Common myeloid progenitor, CD34-positive (primary cell): Measurements from ENCODE around the gene TMCO2. TPM values are rescaled to one million over a fixed set of nuclear protein-coding genes. Genes with fewer than 3 reads are reported as not detected.
A peak's percentile ranks its signal among the peaks of the same experiment; 100 is the strongest.
"Not testable (repeated sequence)": the region's sequence is repeated elsewhere in the genome, so short reads cannot be mapped to it uniquely, and the experiment has no call there.

Experiments
- CTCF ChIA-PET: fragments of 350-600 bp; sonication (Branson Sonifier 250); formaldehyde crosslinking; loops from one replicate; lab custom pipeline; 2021; ENCODE audit warnings: antibody characterized with exemption; lab: Charles Lee
- POLR2A ChIA-PET: fragments of 350-600 bp; sonication (Branson Sonifier 250); formaldehyde crosslinking; loops from one replicate; lab custom pipeline; 2021; ENCODE audit warnings: antibody characterized with exemption; lab: Charles Lee
- DNase-seq, 3 donors: peaks; one replicate each; pipeline versions ENCODE4 v3.0.0 to v3.0.0-alpha.2; 2013
- H3K27ac ChIP-seq, 2 experiments: 1 replicate in 1 of 2; 2 replicates in 1 of 2; pipeline ENCODE4 v1.7.0; 2013; ENCODE audit warnings: inconsistent platforms in 2 of 2, low read length in 2 of 2, mild to moderate bottlenecking in 2 of 2, low read depth in 1 of 2, moderate library complexity in 1 of 2; ENCODE audit not compliant: severe bottlenecking in 2 of 2, insufficient read depth in 1 of 2, poor library complexity in 1 of 2
- H3K27me3 ChIP-seq, 5 experiments: replicated peaks in 2 of 5; 1 replicate in 3 of 5; 2 replicates in 2 of 5; pipeline versions ENCODE4 v1.6.1 to v1.7.0; 2013; ENCODE audit warnings: low read length in 4 of 5, mild to moderate bottlenecking in 2 of 5, moderate library complexity in 2 of 5, inconsistent platforms in 1 of 5; ENCODE audit not compliant: insufficient read depth in 5 of 5, control insufficient read depth in 4 of 5
- H3K36me3 ChIP-seq, 4 experiments: 1 replicate in 2 of 4; 2 replicates in 2 of 4; pipeline versions ENCODE4 v1.6.1 to v1.7.0; 2013; ENCODE audit warnings: low read length in 3 of 4, control low read depth in 1 of 4, mild to moderate bottlenecking in 1 of 4; ENCODE audit not compliant: control insufficient read depth in 4 of 4, insufficient read depth in 4 of 4
- H3K4me1 ChIP-seq, 4 experiments: 1 replicate in 3 of 4; 2 replicates in 1 of 4; pipeline versions ENCODE4 v1.6.1 to v1.7.1; 2013; ENCODE audit warnings: low read length in 3 of 4, mild to moderate bottlenecking in 3 of 4, control low read depth in 1 of 4, inconsistent platforms in 1 of 4, moderate library complexity in 1 of 4; ENCODE audit not compliant: control insufficient read depth in 4 of 4, insufficient read depth in 4 of 4; ENCODE audit errors: control extremely low read depth in 1 of 4
- H3K4me3 ChIP-seq, 7 experiments: 1 replicate in 4 of 7; 2 replicates in 3 of 7; pipeline versions ENCODE4 v1.5.1 to v1.7.0; 2013; ENCODE audit warnings: mild to moderate bottlenecking in 7 of 7, low read length in 6 of 7, moderate library complexity in 6 of 7, inconsistent platforms in 2 of 7, low read depth in 2 of 7, control low read depth in 1 of 7; ENCODE audit not compliant: insufficient read depth in 4 of 7, control insufficient read depth in 1 of 7; ENCODE audit errors: extremely low read depth in 1 of 7
- H3K9me3 ChIP-seq, 5 experiments: 1 replicate in 4 of 5; 2 replicates in 1 of 5; pipeline versions ENCODE4 v1.6.1 to v1.7.1; 2013; ENCODE audit warnings: low read length in 4 of 5, mild to moderate bottlenecking in 2 of 5, inconsistent platforms in 1 of 5, low read depth in 1 of 5, moderate library complexity in 1 of 5; ENCODE audit not compliant: control insufficient read depth in 4 of 5, insufficient read depth in 2 of 5; ENCODE audit errors: control extremely low read depth in 1 of 5
- WGBS: methylation state at CpG from one replicate; pipeline ENCODE4 v1.1.5; 2013; ENCODE audit not compliant: insufficient coverage; 5-methylcytosine and 5-hydroxymethylcytosine counted together
- polyA plus RNA-seq: library from polyadenylated mRNA; unstranded; fragments of 120-200 nt; gene quantifications from one replicate; pipeline ENCODE4 v1.2.1, GENCODE V29; 2013

Gene TMCO2
- polyA plus RNA-seq, result not detected

GRCh38 chr1:40247655-40248054, at the start of gene TMCO2:
Gene TMCO2 (plus strand): TSS chr1:40247937. CDS start chr1:40247994, 57 bp downstream.
- no peak within 1 kb of the TSS for H3K4me3 ChIP-seq
- DNase-seq, result no peak
- WGBS, result no CpG with 5 or more reads among the region's 1 CpG
- POLR2A ChIA-PET, result interaction anchor here (0.6 to 1.1 kb wide), 3 partner anchors 10 to 815 kb away, joined by 3 to 4 read pairs (median 3); partner anchors contain the start of gene ZMPSTE24
- peaks cover 0 to 6% (median 1%) of the 10 kb centered on the region in 4 experiments for H3K4me1 ChIP-seq
- CTCF ChIA-PET, result interaction anchor here (1.2 kb wide), 1 partner anchor 157 kb away, joined by 3 read pairs; no protein-coding TSS in a partner anchor
- no peaks in the 10 kb centered on the region for H3K27me3 ChIP-seq
- H3K36me3 ChIP-seq, result no peaks in the 10 kb centered on the region
- H3K27ac ChIP-seq, result no peak within 1 kb of the TSS
- no peaks in the 10 kb centered on the region for H3K9me3 ChIP-seq

- Histone ChIP-seq H3K4me3 (no peak overlapping the region), H3K27ac (no peak overlapping the region), H3K9me3 (no peaks in the 10 kb centered on the region), H3K27me3 (no peaks in the 10 kb centered on the region), H3K4me1 (no peaks in the 10 kb centered on the region), H3K36me3 (peaks cover 12 to 31% (median 23%) of the 10 kb centered on the region in 4 experiments)
- no peak for DNase-seq
- ChIA-PET CTCF (interaction anchor here (0.6 to 4.4 kb wide), 6 partner anchors 13 to 178 kb away, joined by 3 to 34 read pairs (median 6); no protein-coding TSS in a partner anchor), POLR2A (interaction anchor here (0.6 kb wide), 1 partner anchor 10 kb away, joined by 3 read pairs; no protein-coding TSS in a partner anchor)
- no CpG with 5 or more reads among the region's 3 CpGs for WGBS
These were observed 48.6 kb upstream of the TMCO2 start for GRCh38 chr1:40199126-40199525.

- Histone ChIP-seq H3K36me3 (peaks cover 6 to 44% (median 26%) of the 10 kb centered on the region in 4 experiments), H3K27me3 (no peaks in the 10 kb centered on the region), H3K4me1 (no peaks in the 10 kb centered on the region), H3K4me3 (no peak overlapping the region), H3K27ac (no peak overlapping the region), H3K9me3 (no peaks in the 10 kb centered on the region)
- 100% methylated on average over 3 of the region's 4 CpGs for WGBS
- CTCF ChIA-PET, result interaction anchor here (1.2 to 2.1 kb wide), 4 partner anchors 19 to 63 kb away, joined by 3 to 5 read pairs (median 4); no protein-coding TSS in a partner anchor
- peak in 2 of 3 donors; percentile 11 to 16 for DNase-seq
- POLR2A ChIA-PET, result no interaction called here
These were observed 42.9 kb upstream of the TMCO2 start for GRCh38 chr1:40204856-40205255.

- Histone ChIP-seq H3K4me3 (no peak overlapping the region), H3K4me1 (no peaks in the 10 kb centered on the region), H3K27ac (no peak overlapping the region), H3K27me3 (no peaks in the 10 kb centered on the region), H3K9me3 (no peaks in the 10 kb centered on the region), H3K36me3 (peaks cover 9 to 55% (median 29%) of the 10 kb centered on the region in 4 experiments)
- ChIA-PET CTCF (interaction anchor here (0.8 to 2.5 kb wide), 5 partner anchors 10 to 67 kb away, joined by 3 to 10 read pairs (median 6); no protein-coding TSS in a partner anchor), POLR2A (no interaction called here)
- no peak for DNase-seq
- 100% methylated on average over 2 of the region's 3 CpGs for WGBS
These were observed 37.1 kb upstream of the TMCO2 start for GRCh38 chr1:40210511-40211204.

GRCh38 chr1:40218333-40218732, 29.4 kb upstream of the TMCO2 start:
- ChIA-PET CTCF (no interaction called here), POLR2A (interaction anchor here (1.0 kb wide), 1 partner anchor 11 kb away, joined by 3 read pairs; no protein-coding TSS in a partner anchor)
- 94% methylated on average over 4 of the region's 5 CpGs for WGBS

GRCh38 chr1:40221471-40221905, 26.2 kb upstream of the TMCO2 start:
- not testable (repeated sequence) for H3K36me3 ChIP-seq, H3K27me3 ChIP-seq, H3K27ac ChIP-seq, H3K4me3 ChIP-seq, H3K9me3 ChIP-seq, DNase-seq, H3K4me1 ChIP-seq
- POLR2A ChIA-PET, result interaction anchor here (0.6 kb wide), 2 partner anchors 41 to 66 kb away, joined by 4 to 7 read pairs; no protein-coding TSS in a partner anchor
- 97% methylated on average over 13 of the region's 18 CpGs for WGBS
- CTCF ChIA-PET, result interaction anchor here (1.1 to 1.5 kb wide), 2 partner anchors 10 to 68 kb away, joined by 4 to 6 read pairs; no protein-coding TSS in a partner anchor

More at GRCh38 chr1:40218333-40218732, 29.4 kb upstream of the TMCO2 start:
- H3K4me1 ChIP-seq, result no peaks in the 10 kb centered on the region
- H3K27me3 ChIP-seq, result no peaks in the 10 kb centered on the region
- H3K9me3 ChIP-seq, result no peaks in the 10 kb centered on the region
- no peak for DNase-seq
- H3K27ac ChIP-seq, result no peak overlapping the region
- H3K4me3 ChIP-seq, result no peak overlapping the region
- peaks cover 0 to 14% (median 5%) of the 10 kb centered on the region in 4 experiments for H3K36me3 ChIP-seq
